K562 (cell line): ENCODE measurements around the gene GRIN2D.
A peak's percentile ranks its signal among the peaks of the same experiment; 100 is the strongest.

Source experiments
- CREB1 ChIP-seq, 2 experiments: sonication (generic) in 1 of 2; formaldehyde crosslinking in 1 of 2; IDR thresholded peaks; 2 replicates each; pipeline versions ENCODE4 v1.6.1 to v1.8.0; 2012 to 2022; ENCODE audit warnings: inconsistent platforms in 1 of 2, mild to moderate bottlenecking in 1 of 2, missing genetic modification reagents in 1 of 2, moderate library complexity in 1 of 2
- EP300 ChIP-seq: IDR thresholded peaks from 2 replicates; pipeline ENCODE4 v1.6.1; 2012; ENCODE audit warnings: low read length, improper control_type of control experiment
- NFIC ChIP-seq: fragments of 450-650 bp; IDR thresholded peaks from 2 replicates; pipeline ENCODE4 v1.6.1; 2017; ENCODE audit warnings: mild to moderate bottlenecking, inconsistent platforms
- TF ChIP-seq, protein P1 (sequence below): IDR thresholded peaks from 2 replicates; pipeline ENCODE4 v1.6.1; 2016; ENCODE audit warnings: missing genetic modification characterization, missing compliant biosample characterization
- TF ChIP-seq, protein P2 (sequence below): fragments of 450-650 bp; IDR thresholded peaks from 2 replicates; pipeline ENCODE4 v1.7.0; 2016; ENCODE audit warnings: borderline replicate concordance
- TF ChIP-seq, protein P3 (sequence below), 3 experiments: IDR thresholded peaks in 2 of 3; conservative IDR thresholded peaks in 1 of 3; 2 replicates each; pipeline ENCODE4 v1.5.1; 2011 to 2012; ENCODE audit warnings: low read length in 3 of 3, mild to moderate bottlenecking in 3 of 3, control low read depth in 2 of 3, improper control_type of control experiment in 1 of 3, inconsistent platforms in 1 of 3, low read depth in 1 of 3, mixed read lengths in 1 of 3, moderate library complexity in 1 of 3; ENCODE audit not compliant: insufficient read depth in 2 of 3

DNA sequence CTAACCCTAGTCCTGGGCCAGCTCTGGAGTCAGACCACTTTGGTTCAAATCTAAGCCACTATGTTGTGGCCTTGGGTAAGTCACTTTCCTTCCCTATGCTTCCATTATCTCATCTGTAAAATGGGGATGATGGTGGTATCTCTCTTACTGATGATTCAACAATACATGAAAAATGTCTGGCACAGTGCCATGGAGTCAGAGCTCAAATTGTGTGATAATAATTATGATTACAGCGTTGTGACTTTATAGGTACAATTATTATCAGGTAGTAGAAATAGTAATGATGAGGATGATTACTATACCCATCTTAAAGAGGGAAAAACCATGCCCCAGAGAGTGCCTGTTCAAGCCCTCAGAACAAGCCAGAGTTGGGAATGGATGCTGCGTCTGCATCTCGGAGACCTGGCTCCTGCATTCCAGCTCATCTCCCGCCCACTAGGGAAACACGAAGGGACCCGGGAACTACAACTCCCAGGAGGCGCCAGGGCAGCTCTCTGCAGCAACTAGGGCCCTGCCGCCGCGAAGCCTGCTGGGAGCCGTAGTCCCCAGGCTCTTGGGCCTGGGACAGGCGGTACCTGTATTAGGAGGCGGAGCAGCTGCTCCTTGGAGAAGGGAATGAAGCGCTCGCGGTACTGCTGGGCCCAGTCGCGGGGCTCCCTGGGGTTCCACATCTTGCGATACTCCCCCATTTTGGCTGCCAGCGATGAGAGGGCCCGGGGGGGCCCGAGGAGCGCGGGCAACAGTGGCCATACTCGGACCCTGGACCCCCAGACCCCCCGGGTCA is 30.6 kb upstream of the GRIN2D start:
- TF ChIP-seq NFIC (peak; percentile 94), EP300 (no peak), CREB1 (IDR thresholded peaks at IDR 0.05) (0 out of 2 replicates have a peak, but pooled peaks have one; percentile 32), CREB1 (CRISPR knock-in tag; IDR thresholded peaks at IDR 0.05) (no peak; the same call in 1 of the 2 replicates)
- TF ChIP-seq, protein P1, sequence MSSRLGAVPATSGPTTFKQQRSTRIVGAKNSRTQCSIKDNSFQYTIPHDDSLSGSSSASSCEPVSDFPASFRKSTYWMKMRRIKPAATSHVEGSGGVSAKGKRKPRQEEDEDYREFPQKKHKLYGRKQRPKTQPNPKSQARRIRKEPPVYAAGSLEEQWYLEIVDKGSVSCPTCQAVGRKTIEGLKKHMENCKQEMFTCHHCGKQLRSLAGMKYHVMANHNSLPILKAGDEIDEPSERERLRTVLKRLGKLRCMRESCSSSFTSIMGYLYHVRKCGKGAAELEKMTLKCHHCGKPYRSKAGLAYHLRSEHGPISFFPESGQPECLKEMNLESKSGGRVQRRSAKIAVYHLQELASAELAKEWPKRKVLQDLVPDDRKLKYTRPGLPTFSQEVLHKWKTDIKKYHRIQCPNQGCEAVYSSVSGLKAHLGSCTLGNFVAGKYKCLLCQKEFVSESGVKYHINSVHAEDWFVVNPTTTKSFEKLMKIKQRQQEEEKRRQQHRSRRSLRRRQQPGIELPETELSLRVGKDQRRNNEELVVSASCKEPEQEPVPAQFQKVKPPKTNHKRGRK (tag), result no peak
- TF ChIP-seq, protein P2, sequence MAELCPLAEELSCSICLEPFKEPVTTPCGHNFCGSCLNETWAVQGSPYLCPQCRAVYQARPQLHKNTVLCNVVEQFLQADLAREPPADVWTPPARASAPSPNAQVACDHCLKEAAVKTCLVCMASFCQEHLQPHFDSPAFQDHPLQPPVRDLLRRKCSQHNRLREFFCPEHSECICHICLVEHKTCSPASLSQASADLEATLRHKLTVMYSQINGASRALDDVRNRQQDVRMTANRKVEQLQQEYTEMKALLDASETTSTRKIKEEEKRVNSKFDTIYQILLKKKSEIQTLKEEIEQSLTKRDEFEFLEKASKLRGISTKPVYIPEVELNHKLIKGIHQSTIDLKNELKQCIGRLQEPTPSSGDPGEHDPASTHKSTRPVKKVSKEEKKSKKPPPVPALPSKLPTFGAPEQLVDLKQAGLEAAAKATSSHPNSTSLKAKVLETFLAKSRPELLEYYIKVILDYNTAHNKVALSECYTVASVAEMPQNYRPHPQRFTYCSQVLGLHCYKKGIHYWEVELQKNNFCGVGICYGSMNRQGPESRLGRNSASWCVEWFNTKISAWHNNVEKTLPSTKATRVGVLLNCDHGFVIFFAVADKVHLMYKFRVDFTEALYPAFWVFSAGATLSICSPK, result no peak
- TF ChIP-seq, protein P3, sequence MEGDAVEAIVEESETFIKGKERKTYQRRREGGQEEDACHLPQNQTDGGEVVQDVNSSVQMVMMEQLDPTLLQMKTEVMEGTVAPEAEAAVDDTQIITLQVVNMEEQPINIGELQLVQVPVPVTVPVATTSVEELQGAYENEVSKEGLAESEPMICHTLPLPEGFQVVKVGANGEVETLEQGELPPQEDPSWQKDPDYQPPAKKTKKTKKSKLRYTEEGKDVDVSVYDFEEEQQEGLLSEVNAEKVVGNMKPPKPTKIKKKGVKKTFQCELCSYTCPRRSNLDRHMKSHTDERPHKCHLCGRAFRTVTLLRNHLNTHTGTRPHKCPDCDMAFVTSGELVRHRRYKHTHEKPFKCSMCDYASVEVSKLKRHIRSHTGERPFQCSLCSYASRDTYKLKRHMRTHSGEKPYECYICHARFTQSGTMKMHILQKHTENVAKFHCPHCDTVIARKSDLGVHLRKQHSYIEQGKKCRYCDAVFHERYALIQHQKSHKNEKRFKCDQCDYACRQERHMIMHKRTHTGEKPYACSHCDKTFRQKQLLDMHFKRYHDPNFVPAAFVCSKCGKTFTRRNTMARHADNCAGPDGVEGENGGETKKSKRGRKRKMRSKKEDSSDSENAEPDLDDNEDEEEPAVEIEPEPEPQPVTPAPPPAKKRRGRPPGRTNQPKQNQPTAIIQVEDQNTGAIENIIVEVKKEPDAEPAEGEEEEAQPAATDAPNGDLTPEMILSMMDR (IDR thresholded peaks at IDR 0.05 in 2 of 3, conservative IDR thresholded peaks at IDR 0.05 in 1 of 3; ENCODE audit: insufficient read depth in 2 of 3, low read depth in 1 of 3, low read length in 3 of 3), result no peak
